Kidney epithelial cell (primary cell): Measurements from ENCODE around the gene LIPC. TPM values are rescaled to one million over a fixed set of nuclear protein-coding genes. Genes with fewer than 3 reads are reported as not detected.

Source experiments
- DNase-seq: peaks from one replicate; pipeline ENCODE4 v3.0.0-alpha.2; 2010; ENCODE audit warnings: low read depth
- H3K27me3 ChIP-seq: 2 replicates; pipeline ENCODE4 v1.6.0; 2011; ENCODE audit warnings: low read length; ENCODE audit not compliant: control insufficient read depth, insufficient read depth
- H3K36me3 ChIP-seq: 2 replicates; pipeline ENCODE4 v1.5.1; 2011; ENCODE audit warnings: low read length; ENCODE audit not compliant: control insufficient read depth, insufficient read depth
- H3K4me3 ChIP-seq: 2 replicates; pipeline ENCODE4 v1.5.1; 2011; ENCODE audit warnings: low read depth, mild to moderate bottlenecking, control low read depth, low read length
- total RNA-seq: library from RNA; depleted of rRNA; stranded (reverse); fragments of >200 nt; gene quantifications from 2 replicates; pipeline ENCODE4 v1.2.3, GENCODE V29; 2015
- TF ChIP-seq, protein P1 (sequence below): IDR thresholded peaks from 2 replicates; pipeline ENCODE4 v1.5.1; 2011; ENCODE audit warnings: mild to moderate bottlenecking, moderate library complexity, low read length, control low read depth, inconsistent platforms; ENCODE audit not compliant: insufficient read depth, poor library complexity, severe bottlenecking

The LIPC gene
- total RNA-seq, 1 donor from 2014 or later, result 1.3 TPM

- no peaks in the 10 kb centered on the region for H3K36me3 ChIP-seq
- H3K4me3 ChIP-seq, result no peak overlapping the region
- TF ChIP-seq, protein P1, sequence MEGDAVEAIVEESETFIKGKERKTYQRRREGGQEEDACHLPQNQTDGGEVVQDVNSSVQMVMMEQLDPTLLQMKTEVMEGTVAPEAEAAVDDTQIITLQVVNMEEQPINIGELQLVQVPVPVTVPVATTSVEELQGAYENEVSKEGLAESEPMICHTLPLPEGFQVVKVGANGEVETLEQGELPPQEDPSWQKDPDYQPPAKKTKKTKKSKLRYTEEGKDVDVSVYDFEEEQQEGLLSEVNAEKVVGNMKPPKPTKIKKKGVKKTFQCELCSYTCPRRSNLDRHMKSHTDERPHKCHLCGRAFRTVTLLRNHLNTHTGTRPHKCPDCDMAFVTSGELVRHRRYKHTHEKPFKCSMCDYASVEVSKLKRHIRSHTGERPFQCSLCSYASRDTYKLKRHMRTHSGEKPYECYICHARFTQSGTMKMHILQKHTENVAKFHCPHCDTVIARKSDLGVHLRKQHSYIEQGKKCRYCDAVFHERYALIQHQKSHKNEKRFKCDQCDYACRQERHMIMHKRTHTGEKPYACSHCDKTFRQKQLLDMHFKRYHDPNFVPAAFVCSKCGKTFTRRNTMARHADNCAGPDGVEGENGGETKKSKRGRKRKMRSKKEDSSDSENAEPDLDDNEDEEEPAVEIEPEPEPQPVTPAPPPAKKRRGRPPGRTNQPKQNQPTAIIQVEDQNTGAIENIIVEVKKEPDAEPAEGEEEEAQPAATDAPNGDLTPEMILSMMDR, result no peak
- no peaks in the 10 kb centered on the region for H3K27me3 ChIP-seq
- no peak for DNase-seq
These were observed 4.8 kb downstream of the LIPC start for GRCh38 chr15:58436552-58436951.

DNA sequence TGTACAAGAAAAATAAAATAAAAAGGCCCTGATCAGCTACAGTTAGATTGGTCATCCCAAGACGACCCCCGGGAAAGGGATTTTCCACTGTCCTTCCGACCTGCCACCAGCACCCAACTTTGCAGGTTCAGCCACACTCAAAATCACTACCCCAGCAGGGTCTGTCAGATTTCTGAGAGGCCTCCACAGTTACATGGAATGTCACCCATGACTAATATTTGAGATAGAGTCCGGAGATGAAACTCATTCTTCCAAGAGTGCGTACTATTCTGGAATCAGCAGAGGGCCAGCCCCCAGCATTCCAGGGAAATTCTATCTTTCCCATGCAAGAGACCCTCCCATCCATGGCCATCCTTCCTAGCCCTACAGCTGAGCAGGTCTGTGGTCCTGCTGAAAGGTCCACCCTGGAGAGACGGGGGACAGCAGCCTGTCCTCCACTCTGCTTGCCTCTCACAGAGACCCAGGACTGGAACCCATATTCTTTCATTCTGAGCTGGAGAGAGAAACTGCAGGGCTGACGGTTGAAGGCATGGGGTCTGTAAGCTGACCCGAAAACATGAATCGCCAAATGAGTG, 5.8 kb downstream of the LIPC start:
- TF ChIP-seq, protein P1, result no peak
- Histone ChIP-seq H3K4me3 (no peak overlapping the region), H3K27me3 (no peaks in the 10 kb centered on the region), H3K36me3 (no peaks in the 10 kb centered on the region)
- DNase-seq, result no peak

- DNase-seq, result no peak
- no peak overlapping the region for H3K4me3 ChIP-seq
- H3K27me3 ChIP-seq, result no peaks in the 10 kb centered on the region
- TF ChIP-seq, protein P1, result no peak
- H3K36me3 ChIP-seq, result no peaks in the 10 kb centered on the region
These were observed 6.3 kb downstream of the LIPC start for GRCh38 chr15:58438111-58438510.

GRCh38 chr15:58438956-58439355, 7.2 kb downstream of the LIPC start:
- DNase-seq, result no peak
- Histone ChIP-seq H3K27me3 (no peaks in the 10 kb centered on the region), H3K36me3 (no peaks in the 10 kb centered on the region), H3K4me3 (no peak overlapping the region)
- TF ChIP-seq, protein P1, result peak; percentile 16

DNA sequence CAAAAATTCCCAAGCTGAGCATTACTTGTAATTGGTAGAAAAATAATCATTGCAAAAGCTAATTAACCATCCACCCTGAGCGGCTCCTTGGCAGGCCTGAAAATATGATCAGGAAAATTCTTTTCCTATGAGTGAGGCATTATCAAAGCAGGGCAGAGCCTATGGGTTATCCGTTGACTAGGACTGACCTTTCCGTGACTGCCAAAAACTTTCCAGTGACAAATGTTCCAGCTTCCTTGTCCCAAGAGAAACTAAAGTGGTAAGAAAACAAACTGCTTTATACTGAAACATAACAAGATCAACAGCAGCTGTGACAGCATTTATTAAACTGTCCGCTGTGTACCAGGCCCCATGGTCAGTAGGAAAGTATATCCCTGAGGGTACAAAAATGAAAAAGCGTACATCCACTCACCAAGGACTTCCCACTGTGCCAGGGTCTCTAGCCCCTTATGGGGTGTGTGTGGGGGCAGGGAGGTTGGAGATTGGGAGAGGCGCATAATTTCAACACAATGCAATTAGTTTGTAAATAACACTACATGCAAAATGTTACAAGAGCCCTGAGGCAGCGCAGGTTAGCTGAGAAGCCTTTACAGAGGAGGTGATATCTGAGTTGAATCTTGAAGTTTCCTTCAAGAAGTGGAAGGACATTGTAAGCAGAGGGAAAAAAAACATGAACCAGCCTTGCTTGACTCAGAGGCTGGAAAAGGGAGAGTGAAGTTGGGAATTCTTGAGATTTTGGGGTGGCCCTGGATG, 8.5 kb downstream of the LIPC start:
- no peaks in the 10 kb centered on the region for H3K27me3 ChIP-seq
- H3K4me3 ChIP-seq, result no peak overlapping the region
- TF ChIP-seq, protein P1, result no peak
- no peaks in the 10 kb centered on the region for H3K36me3 ChIP-seq
- DNase-seq, result no peak
